Fibroblast of pulmonary artery (primary cell): ENCODE data around the gene ZSCAN32.

Experiments
- DNase-seq: peaks from one replicate; pipeline ENCODE4 v3.0.0-alpha.2; 2010; ENCODE audit warnings: low read depth
- H3K4me3 ChIP-seq: replicated peaks from 2 replicates; pipeline ENCODE4 v1.5.1; 2011; ENCODE audit warnings: low read depth, mild to moderate bottlenecking, control low read depth, low read length, moderate library complexity
- TF ChIP-seq, protein P1 (sequence below): IDR thresholded peaks from 2 replicates; pipeline ENCODE4 v1.5.1; 2011; ENCODE audit warnings: mild to moderate bottlenecking, control low read depth, low read length, inconsistent platforms; ENCODE audit errors: missing control alignments

The ZSCAN32 gene

DNA sequence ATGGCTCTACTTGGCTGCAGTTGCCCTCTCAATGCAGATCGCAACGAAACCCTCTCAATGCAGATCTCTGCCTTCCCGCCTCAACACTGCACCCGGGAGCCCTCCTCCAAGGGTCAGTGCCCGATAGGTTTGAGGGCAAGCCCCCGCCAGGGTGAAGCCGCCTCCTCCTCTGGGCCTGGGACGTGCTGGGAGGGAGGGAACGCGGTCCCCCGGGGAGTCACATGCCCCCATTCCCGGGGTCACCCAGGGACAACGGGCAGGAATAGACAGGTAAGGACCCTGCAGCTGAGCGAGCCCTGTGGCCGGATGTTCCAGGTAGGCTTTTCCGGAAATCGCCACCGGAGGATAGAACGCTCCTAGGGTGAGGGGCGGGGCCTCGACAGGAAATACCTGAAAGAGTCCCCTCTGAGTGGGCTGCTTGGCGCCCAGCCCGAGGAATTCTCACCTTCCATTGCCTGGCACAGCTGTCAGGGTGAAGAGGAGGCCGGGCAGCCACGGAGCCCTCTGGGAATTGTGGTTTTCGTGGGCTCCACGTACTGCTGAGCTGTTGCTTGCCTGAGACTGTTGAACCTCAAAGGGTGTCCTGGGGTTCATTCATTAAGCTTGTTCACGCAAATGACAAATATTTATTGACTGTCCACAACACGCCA, 13.1 kb upstream of the ZSCAN32 start:
- DNase-seq = no peak
- TF ChIP-seq, protein P1, sequence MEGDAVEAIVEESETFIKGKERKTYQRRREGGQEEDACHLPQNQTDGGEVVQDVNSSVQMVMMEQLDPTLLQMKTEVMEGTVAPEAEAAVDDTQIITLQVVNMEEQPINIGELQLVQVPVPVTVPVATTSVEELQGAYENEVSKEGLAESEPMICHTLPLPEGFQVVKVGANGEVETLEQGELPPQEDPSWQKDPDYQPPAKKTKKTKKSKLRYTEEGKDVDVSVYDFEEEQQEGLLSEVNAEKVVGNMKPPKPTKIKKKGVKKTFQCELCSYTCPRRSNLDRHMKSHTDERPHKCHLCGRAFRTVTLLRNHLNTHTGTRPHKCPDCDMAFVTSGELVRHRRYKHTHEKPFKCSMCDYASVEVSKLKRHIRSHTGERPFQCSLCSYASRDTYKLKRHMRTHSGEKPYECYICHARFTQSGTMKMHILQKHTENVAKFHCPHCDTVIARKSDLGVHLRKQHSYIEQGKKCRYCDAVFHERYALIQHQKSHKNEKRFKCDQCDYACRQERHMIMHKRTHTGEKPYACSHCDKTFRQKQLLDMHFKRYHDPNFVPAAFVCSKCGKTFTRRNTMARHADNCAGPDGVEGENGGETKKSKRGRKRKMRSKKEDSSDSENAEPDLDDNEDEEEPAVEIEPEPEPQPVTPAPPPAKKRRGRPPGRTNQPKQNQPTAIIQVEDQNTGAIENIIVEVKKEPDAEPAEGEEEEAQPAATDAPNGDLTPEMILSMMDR = no peak
- H3K4me3 ChIP-seq = no peak overlapping the region

DNA sequence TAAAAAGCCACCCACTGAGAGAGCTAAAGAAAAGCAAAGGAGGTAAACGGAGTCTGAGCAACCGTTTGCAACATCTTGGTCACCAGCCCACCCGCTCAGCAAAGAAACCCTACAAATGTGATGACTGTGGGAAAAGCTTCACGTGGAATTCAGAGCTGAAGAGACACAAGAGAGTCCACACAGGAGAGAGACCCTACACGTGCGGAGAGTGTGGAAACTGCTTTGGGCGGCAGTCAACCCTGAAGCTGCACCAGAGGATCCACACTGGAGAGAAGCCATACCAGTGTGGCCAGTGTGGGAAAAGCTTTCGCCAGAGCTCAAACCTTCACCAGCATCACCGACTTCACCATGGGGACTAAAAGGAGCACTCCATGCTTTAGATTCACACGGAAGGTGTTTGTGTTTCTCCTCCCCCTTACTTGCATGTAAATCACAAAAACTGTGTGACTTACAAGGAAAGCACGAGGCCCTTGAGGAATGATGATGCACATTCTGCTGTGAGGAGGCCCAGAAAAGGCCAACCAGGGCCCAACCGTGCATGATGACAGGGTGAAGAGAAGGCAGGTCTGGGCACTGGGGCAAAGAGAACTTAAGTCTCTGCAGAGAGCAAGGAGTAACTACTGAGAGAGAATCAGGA, 7.9 kb upstream of the ZSCAN32 start:
- no peak for DNase-seq
- H3K4me3 ChIP-seq = no peak overlapping the region

DNA sequence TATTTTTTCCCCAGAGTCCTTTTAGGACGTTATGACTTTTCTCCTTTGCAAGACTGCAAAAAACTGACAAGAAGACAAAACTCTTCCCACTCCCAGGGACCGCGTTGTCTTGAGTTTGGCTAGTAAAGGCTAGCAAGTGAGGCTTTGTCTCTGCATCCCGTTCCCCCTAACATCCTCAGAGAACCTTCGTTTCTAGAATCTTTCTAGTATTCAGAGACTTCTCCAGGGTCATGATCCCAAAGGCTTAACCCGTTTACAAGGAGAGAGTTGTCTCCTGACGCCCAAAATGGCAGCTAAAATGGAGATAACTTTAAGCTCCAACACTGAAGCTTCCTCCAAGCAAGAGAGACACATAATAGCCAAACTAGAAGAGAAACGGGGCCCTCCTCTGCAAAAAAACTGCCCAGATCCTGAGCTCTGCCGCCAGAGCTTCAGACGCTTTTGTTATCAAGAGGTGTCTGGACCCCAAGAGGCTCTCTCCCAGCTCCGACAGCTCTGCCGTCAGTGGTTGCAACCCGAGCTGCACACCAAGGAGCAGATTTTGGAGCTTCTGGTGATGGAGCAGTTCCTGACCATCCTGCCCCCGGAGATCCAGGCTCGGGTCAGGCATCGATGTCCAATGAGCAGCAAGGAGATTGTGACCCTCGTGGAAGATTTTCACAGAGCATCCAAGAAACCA, 1.1 kb upstream of the ZSCAN32 start:
- H3K4me3 ChIP-seq = peak overlapping the region; percentile 76
- TF ChIP-seq, protein P1 = no peak
- DNase-seq = peak; percentile 10

More for the DNA sequence above, 7.9 kb upstream of the ZSCAN32 start:
- TF ChIP-seq, protein P1 = no peak

DNA sequence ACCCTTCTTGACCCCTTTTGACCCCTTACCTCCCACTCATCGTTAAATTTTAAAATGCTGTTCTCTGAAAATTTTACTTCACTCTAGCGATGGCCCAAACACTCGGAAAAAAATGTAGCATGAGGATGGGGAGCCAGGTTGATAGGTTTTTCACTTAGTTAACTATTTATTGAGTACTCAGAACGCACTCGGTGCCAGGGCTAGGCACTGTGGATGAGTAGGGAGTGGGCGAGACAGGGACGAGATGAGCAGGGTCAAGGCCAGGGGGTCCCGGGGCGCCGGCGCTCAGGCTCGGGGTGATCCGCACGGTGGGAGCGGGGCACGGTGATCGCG, 392 bp downstream of the ZSCAN32 start:
- H3K4me3 ChIP-seq = peak overlapping the region; percentile 76
- TF ChIP-seq, protein P1 = no peak
- no peak for DNase-seq

DNA sequence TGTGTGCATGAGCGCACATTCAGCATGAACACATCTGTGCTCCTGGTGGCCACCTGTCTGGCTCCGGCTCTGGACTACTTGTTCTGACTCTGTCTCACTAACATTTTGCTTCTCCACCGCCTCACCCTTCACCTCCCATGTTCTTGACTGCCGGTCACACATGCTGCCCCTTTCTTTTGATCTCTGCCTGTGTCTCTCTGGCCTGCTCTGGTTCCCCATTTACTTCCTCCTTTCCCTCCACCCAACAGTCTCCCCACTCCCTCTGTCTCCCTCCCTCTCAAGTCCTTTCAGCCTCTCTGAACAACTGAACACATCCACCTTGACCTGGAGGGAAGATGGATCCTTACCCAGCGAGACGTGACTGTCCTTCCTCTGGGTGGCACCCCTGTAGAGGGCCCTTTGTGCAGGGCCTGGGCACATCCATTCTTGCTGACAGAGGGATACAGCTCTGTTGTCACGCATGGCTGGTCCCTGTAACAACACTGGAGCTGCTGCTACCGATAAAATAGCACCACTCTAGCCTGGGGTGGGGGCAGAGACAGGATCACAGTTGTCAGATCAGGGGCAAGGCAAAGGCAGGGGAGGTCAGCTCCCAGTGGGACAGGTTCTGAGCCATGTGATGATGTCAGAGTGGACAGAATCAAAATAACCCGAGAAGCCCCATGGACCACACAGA, 11.0 kb downstream of the ZSCAN32 start:
- no peak for DNase-seq
- H3K4me3 ChIP-seq = no peak overlapping the region
- TF ChIP-seq, protein P1 = no peak

DNA sequence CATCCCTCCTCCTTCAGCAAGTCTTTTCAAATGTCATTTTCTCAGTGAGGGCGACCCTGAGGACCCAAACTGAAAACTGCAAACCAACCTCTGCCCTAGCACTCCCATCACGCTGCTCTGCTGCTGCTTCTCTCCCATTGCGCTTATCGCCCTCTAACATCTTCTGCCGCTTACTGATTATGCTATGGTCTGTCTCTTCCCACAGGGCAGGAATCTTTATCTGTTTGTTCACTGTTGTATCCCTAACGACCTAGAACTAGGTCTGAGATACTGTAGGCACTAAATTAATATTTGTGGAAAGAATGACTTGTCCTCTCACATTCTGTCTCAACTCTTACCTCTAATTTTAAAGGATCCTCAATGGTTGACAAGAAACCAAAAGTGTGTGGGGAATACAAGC, 12.5 kb downstream of the ZSCAN32 start:
- DNase-seq = no peak

More for the DNA sequence above, 12.5 kb downstream of the ZSCAN32 start:
- no peak overlapping the region for H3K4me3 ChIP-seq
- TF ChIP-seq, protein P1 = no peak
